HepG2 (cell line): Measurements from ENCODE around the gene RIPOR3. TPM values are rescaled to one million over a fixed set of nuclear protein-coding genes. Genes with fewer than 3 reads are reported as not detected.

ENCODE experiments used
- CSRNP1 ChIP-seq: sonication (generic); formaldehyde crosslinking; IDR thresholded peaks from 2 replicates; pipeline ENCODE4 v1.8.1; 2023; ENCODE audit warnings: mild to moderate bottlenecking, missing genetic modification reagents
- DDIT3 ChIP-seq: sonication (generic); formaldehyde crosslinking; IDR thresholded peaks from 2 replicates; pipeline ENCODE4 v1.4.0; 2020; ENCODE audit warnings: mild to moderate bottlenecking, missing genetic modification reagents
- EP300 ChIP-seq, 3 experiments: sonication (generic) in 1 of 3; formaldehyde crosslinking in 1 of 3; IDR thresholded peaks; 2 replicates each; pipeline versions ENCODE4 v1.5.1 to v1.6.1; 2011 to 2020; ENCODE audit warnings: low read depth in 2 of 3, low read length in 2 of 3, borderline replicate concordance in 1 of 3, improper control_type of control experiment in 1 of 3, mild to moderate bottlenecking in 1 of 3, missing genetic modification reagents in 1 of 3, moderate library complexity in 1 of 3
- GRHL1 ChIP-seq: sonication (generic); formaldehyde crosslinking; conservative IDR thresholded peaks from 2 replicates; pipeline ENCODE4 v1.8.0; 2022; ENCODE audit warnings: missing genetic modification reagents
- HDAC2 ChIP-seq: sonication (generic); formaldehyde crosslinking; IDR thresholded peaks from 2 replicates; pipeline ENCODE4 v1.4.0; 2020; ENCODE audit warnings: missing genetic modification reagents
- IKZF4 ChIP-seq: sonication (generic); formaldehyde crosslinking; IDR thresholded peaks from 2 replicates; pipeline ENCODE4 v1.5.1; 2020; ENCODE audit warnings: borderline replicate concordance, mild to moderate bottlenecking, low read depth, missing genetic modification reagents; ENCODE audit errors: not compliant biosample characterization
- KLF15 ChIP-seq: sonication (generic); formaldehyde crosslinking; IDR thresholded peaks from 2 replicates; pipeline ENCODE4 v1.8.1; 2023; ENCODE audit warnings: borderline replicate concordance, mild to moderate bottlenecking, inconsistent platforms, missing genetic modification reagents, mixed read lengths
- MAFF ChIP-seq: IDR thresholded peaks from 2 replicates; pipeline ENCODE4 v1.6.1; 2011; ENCODE audit warnings: low read depth, low read length, improper control_type of control experiment
- MLX ChIP-seq: IDR thresholded peaks from 2 replicates; pipeline ENCODE4 v1.6.1; 2016
- PCBP2 ChIP-seq: fragments of 200-400 bp; formaldehyde crosslinking; optimal IDR thresholded peaks from 2 replicates; pipeline ENCODE3; 2018; ENCODE audit warnings: low read length, low read depth; ENCODE audit not compliant: poor library complexity, severe bottlenecking
- RELA ChIP-seq: sonication (generic); formaldehyde crosslinking; IDR thresholded peaks from 2 replicates; pipeline ENCODE4 v1.4.0; 2020; ENCODE audit warnings: missing genetic modification reagents
- SALL2 ChIP-seq: sonication (generic); formaldehyde crosslinking; IDR thresholded peaks from 2 replicates; pipeline ENCODE4 v1.8.1; 2023; ENCODE audit warnings: mild to moderate bottlenecking, missing genetic modification reagents, inconsistent platforms
- SIN3A ChIP-seq: IDR thresholded peaks from 2 replicates; pipeline ENCODE4 v1.6.1; 2011; ENCODE audit warnings: low read depth, mild to moderate bottlenecking, control low read depth, low read length, borderline replicate concordance
- TRIM24 ChIP-seq: sonication (generic); formaldehyde crosslinking; IDR thresholded peaks from 2 replicates; pipeline ENCODE4 v1.8.0; 2022; ENCODE audit warnings: mild to moderate bottlenecking, missing genetic modification reagents
- ZBTB1 ChIP-seq: sonication (generic); formaldehyde crosslinking; IDR thresholded peaks from 2 replicates; pipeline ENCODE4 v1.4.0; 2020; ENCODE audit warnings: missing genetic modification reagents, borderline replicate concordance
- ZNF124 ChIP-seq: sonication (generic); formaldehyde crosslinking; IDR thresholded peaks from 2 replicates; pipeline ENCODE4 v1.4.0; 2020; ENCODE audit warnings: missing genetic modification reagents
- ZNF180 ChIP-seq: sonication (generic); formaldehyde crosslinking; IDR thresholded peaks from 2 replicates; pipeline ENCODE4 v1.4.0; 2020; ENCODE audit warnings: low read depth, missing genetic modification reagents, borderline replicate concordance
- ZNF326 ChIP-seq: sonication (generic); formaldehyde crosslinking; IDR thresholded peaks from 2 replicates; pipeline ENCODE4 v1.4.0; 2020; ENCODE audit warnings: missing genetic modification reagents, borderline replicate concordance
- ZNF629 ChIP-seq: sonication (generic); formaldehyde crosslinking; conservative IDR thresholded peaks from 2 replicates; pipeline ENCODE4 v1.5.0; 2020; ENCODE audit warnings: missing genetic modification reagents
- ZNF777 ChIP-seq: sonication (generic); formaldehyde crosslinking; IDR thresholded peaks from 2 replicates; pipeline ENCODE4 v1.4.0; 2020; ENCODE audit warnings: missing genetic modification reagents
- polyA plus RNA-seq, 8 experiments: library from polyadenylated mRNA; depleted of rRNA in 3 of 8; stranded (reverse) in 7 of 8; unstranded in 1 of 8; fragments of >200 nt; fragmentation: Illumina TruSeq in 4 of 8; extraction: Trizol in 4 of 8; gene quantifications; 2 replicates each; pipeline versions ENCODE4 v1.2.1 to v1.2.3, GENCODE V29; 2011 to 2016; ENCODE audit warnings: low read depth in 4 of 8, missing spikeins in 1 of 8, mixed read lengths in 1 of 8; ENCODE audit not compliant: insufficient read depth in 1 of 8
- total RNA-seq, 5 experiments: library from RNA; depleted of rRNA; stranded (reverse); fragments of >200 nt; fragmentation: Illumina TruSeq; extraction: Trizol; gene quantifications; 2 replicates each; pipeline ENCODE4 v1.2.3, GENCODE V29; 2016; ENCODE audit warnings: low read depth in 1 of 5
- TF ChIP-seq, protein P1 (sequence below): IDR thresholded peaks from 2 replicates; pipeline ENCODE4 v1.6.1; 2016; ENCODE audit warnings: mild to moderate bottlenecking, missing biosample characterization, missing genetic modification reagents
- TF ChIP-seq, protein P2 (sequence below): sonication (generic); formaldehyde crosslinking; IDR thresholded peaks from 2 replicates; pipeline ENCODE4 v1.4.0; 2020; ENCODE audit warnings: missing genetic modification reagents

RIPOR3 gene
- total and polyA plus RNA-seq, 2 of the 13 experiments (the other 11 are each of a cell fraction or from before 2014, with no cell fraction given): 0.18 TPM; not detected in 1

DNA sequence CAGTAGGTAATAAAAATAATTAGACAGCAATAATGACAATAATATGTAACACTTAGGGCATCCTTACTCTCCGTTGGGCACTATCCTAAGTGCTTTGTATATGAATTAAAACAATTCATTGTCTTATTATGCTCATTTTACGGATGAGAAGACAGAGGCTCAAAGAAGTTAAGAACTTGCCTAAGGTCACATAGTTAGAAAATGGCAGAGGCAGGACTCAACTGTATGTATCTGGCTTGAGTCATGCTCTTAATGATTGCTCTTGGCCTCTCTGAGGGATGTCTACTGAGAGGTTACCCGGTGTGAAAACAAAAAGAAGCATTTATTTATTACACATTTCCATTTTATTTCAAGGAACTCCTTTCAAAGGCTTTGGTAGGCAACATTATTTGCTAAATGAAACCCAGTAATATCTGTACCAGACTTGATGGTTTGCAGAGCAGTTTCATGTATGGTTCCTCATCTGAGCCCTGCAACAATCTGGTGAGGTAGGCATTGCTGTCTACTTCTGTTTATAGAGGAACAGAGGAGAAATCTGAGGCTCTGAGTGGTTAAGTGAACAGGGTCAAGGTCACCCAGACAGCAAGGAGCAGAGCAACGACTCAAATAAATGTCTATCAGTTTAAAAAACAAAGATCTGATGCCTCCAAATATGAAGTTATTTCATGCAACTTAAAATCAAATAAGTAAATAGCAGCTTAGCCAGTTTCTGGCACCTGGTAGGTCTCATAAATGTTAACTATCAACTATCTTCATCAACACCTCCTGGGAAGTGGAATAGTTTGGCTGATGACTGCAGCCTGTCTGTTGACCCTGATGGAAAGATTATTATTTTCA lies 35.8 kb upstream of the RIPOR3 start (continued):
- TF ChIP-seq IKZF4 (CRISPR knock-in tag): no peak
- no peak for TF ChIP-seq MAFF
- no peak for TF ChIP-seq PCBP2
- no peak for TF ChIP-seq CSRNP1 (CRISPR knock-in tag)
- no peak for TF ChIP-seq RELA
- no peak for TF ChIP-seq ZBTB1
- no peak for TF ChIP-seq GRHL1 (CRISPR knock-in tag)
- TF ChIP-seq ZNF180 (CRISPR knock-in tag): 0 out of 2 replicates have a peak, but pooled peaks have one; percentile 26
- TF ChIP-seq, protein P1, sequence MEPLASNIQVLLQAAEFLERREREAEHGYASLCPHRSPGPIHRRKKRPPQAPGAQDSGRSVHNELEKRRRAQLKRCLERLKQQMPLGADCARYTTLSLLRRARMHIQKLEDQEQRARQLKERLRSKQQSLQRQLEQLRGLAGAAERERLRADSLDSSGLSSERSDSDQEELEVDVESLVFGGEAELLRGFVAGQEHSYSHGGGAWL (CRISPR knock-in tag): no peak
- TF ChIP-seq ZNF124 (CRISPR knock-in tag): no peak
- TF ChIP-seq EP300 (IDR thresholded peaks at IDR 0.05; ENCODE audit: low read depth in 2 of 2, low read length in 2 of 2): 0 out of 4 replicates have a peak, but pooled peaks of 1 of the 2 experiments have one; percentile 1
- TF ChIP-seq EP300 (CRISPR knock-in tag; IDR thresholded peaks at IDR 0.05; ENCODE audit: borderline replicate concordance): no peak
- no peak for TF ChIP-seq MLX (CRISPR knock-in tag)
- 0 out of 2 replicates have a peak, but pooled peaks have one; percentile 18 for TF ChIP-seq SALL2 (CRISPR knock-in tag)
- TF ChIP-seq HDAC2 (CRISPR knock-in tag): no peak
- TF ChIP-seq DDIT3 (CRISPR knock-in tag): no peak
- TF ChIP-seq KLF15: no peak
- TF ChIP-seq ZNF629 (CRISPR knock-in tag): peak; percentile 80
- no peak for TF ChIP-seq ZNF777
- TF ChIP-seq SIN3A: no peak
- TF ChIP-seq, protein P2, sequence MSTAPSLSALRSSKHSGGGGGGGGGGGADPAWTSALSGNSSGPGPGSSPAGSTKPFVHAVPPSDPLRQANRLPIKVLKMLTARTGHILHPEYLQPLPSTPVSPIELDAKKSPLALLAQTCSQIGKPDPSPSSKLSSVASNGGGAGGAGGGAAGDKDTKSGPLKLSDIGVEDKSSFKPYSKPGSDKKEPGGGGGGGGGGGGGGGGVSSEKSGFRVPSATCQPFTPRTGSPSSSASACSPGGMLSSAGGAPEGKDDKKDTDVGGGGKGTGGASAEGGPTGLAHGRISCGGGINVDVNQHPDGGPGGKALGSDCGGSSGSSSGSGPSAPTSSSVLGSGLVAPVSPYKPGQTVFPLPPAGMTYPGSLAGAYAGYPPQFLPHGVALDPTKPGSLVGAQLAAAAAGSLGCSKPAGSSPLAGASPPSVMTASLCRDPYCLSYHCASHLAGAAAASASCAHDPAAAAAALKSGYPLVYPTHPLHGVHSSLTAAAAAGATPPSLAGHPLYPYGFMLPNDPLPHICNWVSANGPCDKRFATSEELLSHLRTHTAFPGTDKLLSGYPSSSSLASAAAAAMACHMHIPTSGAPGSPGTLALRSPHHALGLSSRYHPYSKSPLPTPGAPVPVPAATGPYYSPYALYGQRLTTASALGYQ (CRISPR knock-in tag): peak; percentile 22; the same call in 1 of the 2 replicates
- TF ChIP-seq TRIM24 (CRISPR knock-in tag): no peak
- no peak for TF ChIP-seq ZNF326
